Embryonic facial prominence (tissue), 1 donor: ENCODE results near the gene TTC7B.

ENCODE experiments used
- DNase-seq: peaks from one replicate; pipeline ENCODE4 v3.0.0-alpha.2; 2016; ENCODE audit errors: extremely low spot score

TTC7B gene

GRCh38 chr14:90741682-90741946, 74.6 kb downstream of the TTC7B start:
- no peak for DNase-seq

- DNase-seq = no peak
These were observed 75.1 kb downstream of the TTC7B start for GRCh38 chr14:90740946-90741681.

GRCh38 chr14:90740081-90740480, 76.1 kb downstream of the TTC7B start:
- no peak for DNase-seq

- no peak for DNase-seq
These were observed 76.7 kb downstream of the TTC7B start for GRCh38 chr14:90739318-90740068.

DNA sequence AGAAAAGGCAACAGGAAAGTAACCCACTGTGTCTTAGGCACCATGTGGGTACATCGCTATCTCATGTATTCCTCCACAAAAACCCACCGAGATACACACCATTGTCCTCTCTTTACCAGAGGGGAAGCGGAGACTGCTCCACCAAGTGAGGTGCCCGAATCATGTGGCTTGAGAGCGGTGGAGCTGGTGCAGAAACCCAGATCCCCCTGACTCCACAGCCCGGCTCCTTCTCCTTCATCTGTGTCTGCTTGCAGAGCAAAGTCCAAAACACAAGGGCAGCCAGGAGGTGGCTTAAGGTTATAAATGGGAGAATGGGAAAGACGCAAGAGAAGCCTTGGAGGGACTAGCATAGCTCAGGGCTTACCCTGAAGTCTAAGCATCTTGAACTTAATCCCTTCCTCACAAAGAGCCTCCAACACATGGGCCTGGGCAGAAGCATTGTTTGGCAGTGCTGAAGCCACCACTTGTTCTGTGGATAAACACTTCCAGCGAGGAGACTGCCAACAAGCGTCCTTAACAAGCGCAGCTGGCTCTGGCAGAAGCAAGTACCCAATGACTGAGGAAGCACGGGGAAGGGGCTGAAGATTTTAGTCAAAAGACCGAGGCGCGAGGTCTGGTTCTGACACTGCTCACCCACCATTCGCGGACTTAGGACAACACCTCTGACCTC, 83.0 kb downstream of the TTC7B start:
- no peak for DNase-seq

DNA sequence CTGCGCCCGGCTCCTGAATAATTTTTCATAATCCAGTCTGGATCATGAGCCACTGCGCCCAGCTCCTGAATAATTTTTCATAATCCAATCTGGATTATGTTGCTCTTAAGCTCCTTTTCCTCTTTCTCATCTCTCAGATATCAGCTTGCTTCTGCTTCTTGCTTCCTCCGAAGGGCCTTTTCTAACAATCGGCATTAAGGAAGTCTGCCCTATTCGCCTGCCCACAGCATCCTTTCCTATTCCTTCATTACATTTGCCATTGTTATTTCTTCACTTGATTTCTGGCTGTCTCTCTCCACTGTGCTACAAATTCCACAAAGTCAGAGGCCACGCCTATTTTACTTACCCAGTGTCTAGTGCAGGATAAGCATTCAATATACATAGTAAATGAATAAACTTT, 83.5 kb downstream of the TTC7B start:
- DNase-seq = no peak

GRCh38 chr14:90732139-90732538, 84.1 kb downstream of the TTC7B start:
- DNase-seq = no peak

DNA sequence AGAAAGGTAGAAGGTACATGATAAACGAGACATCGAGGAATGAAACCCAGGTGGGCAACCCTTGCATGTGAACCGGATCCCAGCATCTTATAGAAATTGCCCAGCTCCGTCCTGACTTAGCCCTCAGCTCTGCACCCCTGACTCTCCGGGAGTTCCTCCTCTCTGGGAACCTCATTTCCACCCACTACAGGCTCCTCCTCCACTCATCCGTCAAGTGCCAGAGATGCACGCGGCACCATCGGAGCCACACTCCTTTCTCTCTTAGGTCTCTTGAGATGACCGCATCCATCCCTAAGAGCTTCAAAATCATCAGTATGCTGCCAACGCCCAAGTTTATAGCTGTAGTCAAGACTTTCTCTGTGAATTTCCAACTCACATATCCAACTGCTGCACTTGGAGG, 84.7 kb downstream of the TTC7B start:
- no peak for DNase-seq

GRCh38 chr14:90730206-90730766, 85.9 kb downstream of the TTC7B start:
- DNase-seq = no peak

DNA sequence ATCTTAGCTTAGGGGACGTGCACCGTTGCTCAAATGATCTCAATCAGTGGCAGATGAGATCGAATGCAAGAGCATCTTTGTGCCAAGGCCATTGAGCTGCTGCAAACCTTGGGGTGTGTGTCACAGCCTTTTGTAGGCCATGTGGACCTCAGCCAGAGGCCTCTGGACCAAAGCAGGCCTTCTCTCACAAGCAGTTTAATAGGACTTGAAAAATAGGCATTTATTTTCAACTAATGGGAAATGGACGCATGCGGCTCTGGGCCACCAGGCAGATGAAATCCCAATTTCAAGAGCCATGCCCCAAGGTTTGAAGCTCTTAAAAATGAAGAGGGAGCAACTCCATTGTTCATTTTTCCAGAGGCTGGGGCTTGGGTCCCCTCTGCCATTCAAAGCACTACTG, 87.3 kb downstream of the TTC7B start:
- DNase-seq = no peak

DNA sequence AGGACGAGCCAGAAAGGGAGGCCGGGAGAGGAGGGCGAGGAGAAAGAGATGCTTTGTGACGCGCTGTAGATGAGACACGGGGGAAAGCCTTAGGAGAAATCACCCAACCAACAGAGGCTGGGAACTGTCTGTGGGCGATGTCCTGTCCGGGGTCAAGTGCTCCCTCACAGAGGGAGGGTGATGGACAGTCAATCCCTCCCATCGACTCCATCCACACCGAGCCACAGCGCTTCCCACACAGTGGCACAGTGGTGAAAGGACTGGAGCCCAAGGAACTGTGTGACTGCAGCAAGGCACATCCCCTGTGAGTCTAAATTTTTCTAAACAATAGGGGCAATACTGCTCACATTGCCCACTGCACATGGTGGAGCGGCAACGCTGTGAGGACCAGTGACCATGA, 89.1 kb downstream of the TTC7B start:
- DNase-seq = no peak

DNA sequence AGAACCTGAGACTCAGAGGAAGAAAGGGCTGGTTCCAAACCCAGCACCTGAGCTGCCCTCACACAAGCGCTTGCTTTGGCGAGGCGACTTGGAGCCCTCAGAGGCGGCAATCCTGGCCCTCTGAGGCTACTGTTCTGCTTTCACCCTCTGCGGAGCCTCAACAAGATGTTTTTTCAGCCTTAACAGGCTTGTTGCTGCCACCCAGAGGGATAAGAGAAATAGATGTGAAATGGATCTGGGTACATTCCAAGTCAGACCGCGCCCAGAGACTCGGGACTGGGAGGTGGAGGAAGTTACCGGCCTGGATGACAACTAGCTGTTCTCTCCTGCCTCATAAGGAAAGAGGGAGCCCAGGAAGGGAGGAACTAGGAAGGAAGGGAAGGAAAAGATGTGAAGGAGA, 89.6 kb downstream of the TTC7B start:
- DNase-seq = peak; percentile 43

- DNase-seq = no peak
These were observed 91.4 kb downstream of the TTC7B start for GRCh38 chr14:90724866-90725265.

GRCh38 chr14:90722590-90722989, 93.6 kb downstream of the TTC7B start:
- DNase-seq = no peak

- DNase-seq = no peak
These were observed 94.5 kb downstream of the TTC7B start for GRCh38 chr14:90721619-90722305.

DNA sequence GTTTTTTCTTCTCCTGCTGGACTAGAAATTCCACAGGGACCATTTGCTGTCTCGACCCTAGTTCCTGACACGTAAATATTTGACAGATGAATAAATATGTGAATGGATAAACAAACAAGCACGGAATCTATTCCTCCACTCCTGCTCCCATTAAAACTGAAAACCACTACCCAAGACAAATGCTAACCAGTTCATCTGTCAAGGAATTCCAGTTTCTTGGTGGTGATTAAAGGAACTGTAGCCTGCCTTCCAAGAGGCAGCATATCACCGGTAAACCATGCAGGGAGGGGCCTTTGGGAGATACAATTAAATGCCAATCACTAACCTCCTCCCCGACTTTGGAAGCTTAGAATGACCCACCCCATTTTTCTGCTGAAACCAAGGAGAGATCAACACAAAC, 95.4 kb downstream of the TTC7B start:
- no peak for DNase-seq

GRCh38 chr14:90720336-90720735, 95.9 kb downstream of the TTC7B start:
- DNase-seq = no peak

- no peak for DNase-seq
These were observed 98.3 kb downstream of the TTC7B start for GRCh38 chr14:90717916-90718315.

DNA sequence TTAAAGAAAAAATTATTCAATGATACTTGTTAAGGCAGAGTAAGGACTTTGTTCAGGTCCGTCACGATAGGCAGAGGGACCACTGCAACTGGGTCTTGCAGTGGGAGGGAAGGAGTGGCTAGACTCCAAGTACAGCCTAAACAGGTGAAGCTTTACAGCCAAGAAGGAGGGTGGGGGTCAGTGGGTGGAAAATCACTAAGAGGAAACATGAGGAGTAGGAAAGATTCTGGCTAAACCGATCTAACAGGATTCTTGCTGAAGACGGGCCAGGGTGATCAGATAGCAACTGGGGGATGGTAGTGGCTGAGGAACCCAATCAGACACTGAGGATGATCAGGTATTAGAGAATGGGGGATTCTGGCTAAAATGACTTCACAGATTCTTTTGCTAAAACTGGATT, 100.2 kb downstream of the TTC7B start:
- DNase-seq = no peak

GRCh38 chr14:90715495-90715894, 100.7 kb downstream of the TTC7B start:
- DNase-seq = no peak

- DNase-seq = no peak
These were observed 101.4 kb downstream of the TTC7B start for GRCh38 chr14:90714811-90715210.

DNA sequence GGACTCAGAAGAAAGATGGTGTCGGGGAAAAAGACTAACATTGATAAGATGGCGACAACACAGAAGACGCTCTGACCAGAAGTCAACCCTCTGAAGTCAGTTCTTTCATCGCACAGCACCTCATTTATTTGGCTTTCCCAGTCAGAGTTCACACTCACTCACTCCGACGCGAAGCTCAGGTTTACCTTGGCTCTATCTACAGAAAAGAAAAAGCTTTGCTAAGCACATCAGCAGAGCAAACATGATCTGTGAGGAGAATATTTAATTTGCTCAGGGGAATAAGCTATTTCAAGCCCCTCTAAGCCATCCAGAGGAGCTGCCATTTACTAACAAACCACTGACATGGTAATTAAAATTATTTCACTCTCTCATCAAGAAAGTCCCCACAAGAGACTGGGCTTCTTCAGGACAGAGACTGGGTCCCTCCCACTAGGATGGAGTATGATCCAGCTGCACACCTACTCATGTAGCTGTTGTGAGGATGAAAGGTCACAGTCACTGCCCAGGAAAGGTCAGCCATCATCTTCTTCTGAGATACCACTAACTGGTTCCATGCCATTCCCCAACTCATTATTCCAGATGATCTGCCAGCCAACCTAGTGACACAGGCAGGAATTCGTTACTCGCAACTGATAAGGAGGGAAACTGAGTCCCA, 111.4 kb downstream of the TTC7B start:
- no peak for DNase-seq
